K562 (cell line): Measurements from ENCODE around the gene CYP2D6. TPM values are rescaled to one million over a fixed set of nuclear protein-coding genes. Genes with fewer than 3 reads are reported as not detected.

Source experiments
- ATAC-seq: fragments of 200-7000 bp; cut with Tn5 transposase; 3 replicates; pipeline ENCODE4 v1.9.1; 2020; ENCODE audit warnings: moderate library complexity
- BruUV-seq: library from RNA; stranded (reverse); fragments of 400-500 nt; replicated peaks from 2 replicates; lab custom pipeline; 2021; lab: Mats Ljungman, UMichigan
- CTCF ChIA-PET: fragments of 300-600 bp; formaldehyde crosslinking; extraction: SDS; loops from one replicate; lab custom pipeline; 2021; ENCODE audit warnings: low intra/inter-chr PET ratio; lab: Yijun Ruan, JAX
- POLR2A ChIA-PET: fragments of 300-600, 350-650 bp; sonication (Branson Sonifier 250); formaldehyde crosslinking; extraction: SDS; loops from one replicate; lab custom pipeline; 2021; ENCODE audit warnings: antibody characterized with exemption, inconsistent platforms; lab: Yijun Ruan, JAX
- DNase-seq, 4 experiments: peaks; one replicate each; pipeline versions ENCODE4 v3.0.0 to v3.0.0-alpha.2; 2011 to 2018; ENCODE audit warnings: low spot score in 3 of 4, mixed read lengths in 3 of 4; ENCODE audit errors: extremely low read depth in 1 of 4
- FAIRE-seq: peaks from 2 replicates; lab custom pipeline; 2011; peaks lifted over from hg19 to GRCh38; lab: Jason Lieb, UNC
- H2AFZ ChIP-seq: 2 replicates; pipeline ENCODE4 v1.6.0; 2011; ENCODE audit warnings: low read depth, low read length, control low read depth, inconsistent platforms
- H3K27ac ChIP-seq: fragments of 200-600 bp; 3 replicates; pipeline ENCODE4 v1.8.0; 2011; ENCODE audit warnings: low read depth, mild to moderate bottlenecking, control low read depth, inconsistent platforms, low read length, moderate library complexity, mixed read lengths; ENCODE audit errors: extremely low read depth
- H3K27me3 ChIP-seq, 2 experiments: fragments of 300-600 bp in 1 of 2; 2 replicates in 1 of 2; 3 replicates in 1 of 2; pipeline versions ENCODE4 v1.6.0 to v1.8.0; 2011; ENCODE audit warnings: inconsistent platforms in 2 of 2, low read length in 2 of 2, mild to moderate bottlenecking in 1 of 2, mixed read lengths in 1 of 2, moderate library complexity in 1 of 2; ENCODE audit not compliant: control insufficient read depth in 2 of 2, insufficient read depth in 2 of 2
- H3K36me3 ChIP-seq: fragments of 300-600 bp; 3 replicates; pipeline ENCODE4 v1.8.0; 2011; ENCODE audit warnings: mild to moderate bottlenecking, low read length, inconsistent platforms; ENCODE audit not compliant: control insufficient read depth, insufficient read depth
- H3K4me1 ChIP-seq, 2 experiments: fragments of 200-600 bp in 1 of 2; replicated peaks in 1 of 2; 2 replicates in 1 of 2; 3 replicates in 1 of 2; pipeline versions ENCODE4 v1.5.1 to v1.8.0; 2011; ENCODE audit warnings: inconsistent platforms in 2 of 2, low read length in 2 of 2, mild to moderate bottlenecking in 1 of 2, mixed read lengths in 1 of 2, moderate library complexity in 1 of 2; ENCODE audit not compliant: control insufficient read depth in 2 of 2, insufficient read depth in 2 of 2
- H3K4me2 ChIP-seq: 2 replicates; pipeline ENCODE4 v1.6.1; 2011; ENCODE audit warnings: low read length, control low read depth, inconsistent platforms, mixed read lengths; ENCODE audit not compliant: insufficient read depth
- H3K4me3 ChIP-seq: fragments of 200-600 bp; sonication (generic), shearing (Covaris generic); 2 replicates; pipeline ENCODE4 v1.5.1; 2016; ENCODE audit warnings: control low read depth, inconsistent platforms
- H3K79me2 ChIP-seq: fragments of 200-600 bp; 3 replicates; pipeline ENCODE4 v1.8.0; 2011; ENCODE audit warnings: low read length, inconsistent platforms; ENCODE audit not compliant: control insufficient read depth, insufficient read depth
- H3K9ac ChIP-seq, 2 experiments: 2 replicates each; pipeline versions ENCODE4 v1.6.0 to v1.6.1; 2011; ENCODE audit warnings: low read depth in 2 of 2, low read length in 2 of 2, control low read depth in 1 of 2, inconsistent platforms in 1 of 2, mild to moderate bottlenecking in 1 of 2, mixed read lengths in 1 of 2; ENCODE audit not compliant: insufficient read depth in 1 of 2
- H3K9me1 ChIP-seq: one replicate; pipeline ENCODE4 v1.6.0; 2011; ENCODE audit warnings: inconsistent platforms, mild to moderate bottlenecking, low read length, moderate library complexity; ENCODE audit not compliant: control insufficient read depth, insufficient read depth
- H3K9me3 ChIP-seq: replicated peaks from 2 replicates; pipeline ENCODE4 v1.5.1; 2011; ENCODE audit warnings: low read depth, low read length, inconsistent platforms; ENCODE audit not compliant: control insufficient read depth, insufficient read depth
- H4K20me1 ChIP-seq: replicated peaks from 2 replicates; pipeline ENCODE4 v1.6.1; 2011; ENCODE audit warnings: low read length, inconsistent platforms, mixed read lengths; ENCODE audit not compliant: control insufficient read depth, insufficient read depth
- BACH1 ChIP-seq: fragments of 200-800 bp; sonication (Bioruptor generic); IDR thresholded peaks from 2 replicates; pipeline ENCODE4 v1.6.1; 2016; ENCODE audit warnings: missing genetic modification characterization, missing compliant biosample characterization
- DNMT1 ChIP-seq: fragments of 450-650 bp; IDR thresholded peaks from 2 replicates; pipeline ENCODE4 v1.6.1; 2016; ENCODE audit warnings: antibody characterized with exemption, mild to moderate bottlenecking
- KAT7 ChIP-seq: sonication (generic); formaldehyde crosslinking; IDR thresholded peaks from 2 replicates; pipeline ENCODE4 v1.8.0; 2022; ENCODE audit warnings: missing genetic modification reagents, mild to moderate bottlenecking, borderline replicate concordance
- PHF21A ChIP-seq: fragments of 450-650 bp; IDR thresholded peaks from 2 replicates; pipeline ENCODE4 v1.6.1; 2017; ENCODE audit warnings: low read depth, borderline replicate concordance
- POLR2B ChIP-seq: fragments of 450-650 bp; IDR thresholded peaks from 2 replicates; pipeline ENCODE4 v1.6.1; 2018; ENCODE audit warnings: low read depth; ENCODE audit not compliant: partially characterized antibody
- SAFB2 ChIP-seq: fragments of 200-400 bp; formaldehyde crosslinking; IDR thresholded peaks from 2 replicates; pipeline ENCODE4 v1.6.1; 2018; ENCODE audit warnings: borderline replicate concordance, low read length, low read depth, moderate library complexity; ENCODE audit not compliant: severe bottlenecking
- SP2 ChIP-seq: IDR thresholded peaks from 2 replicates; pipeline ENCODE4 v1.6.1; 2011; ENCODE audit warnings: mild to moderate bottlenecking, low read depth, low read length, moderate library complexity; ENCODE audit not compliant: poor library complexity, severe bottlenecking; ENCODE audit errors: extremely low read depth
- SUPT5H ChIP-seq: fragments of 450-650 bp; IDR thresholded peaks from 2 replicates; pipeline ENCODE4 v1.6.1; 2016
- WGBS: fragments of 100-300 bp; shearing (Covaris generic); methylation state at CpG from one replicate; pipeline ENCODE4 v1.1.6; 2016; ENCODE audit warnings: low coverage, mixed read lengths; ENCODE audit not compliant: insufficient coverage; ENCODE audit errors: missing lambda C conversion rate; 5-methylcytosine and 5-hydroxymethylcytosine counted together
- in situ Hi-C: fragments of 300-500 bp; cut with MboI; formaldehyde crosslinking; loops from 4 replicates; pipeline ENCODE4 v1.15.0; 2018; ENCODE audit warnings: inconsistent platforms, mixed read lengths
- intact Hi-C: fragments of 100-400 bp; cut with micrococcal nuclease; formaldehyde crosslinking; loops from 2 replicates; pipeline ENCODE4 v1.14.2; 2022
- polyA plus RNA-seq, 8 experiments: library from polyadenylated mRNA; depleted of rRNA in 4 of 8; stranded (reverse) in 5 of 8; unstranded in 3 of 8; fragments of >200 nt; fragmentation: Nextera tagmentation in 2 of 8; fragmentation: Illumina TruSeq in 1 of 8; extraction: Ambion mirVana in 2 of 8; extraction: Trizol in 1 of 8; gene quantifications; 2 replicates each; pipeline versions ENCODE4 v1.2.1 to v1.2.3, GENCODE V29; 2011 to 2014; ENCODE audit warnings: inconsistent platforms in 1 of 8, missing spikeins in 1 of 8
- total RNA-seq, 7 experiments: library from RNA; depleted of rRNA in 6 of 7; stranded (reverse); fragments of >200 nt in 6 of 7; fragmentation: Illumina TruSeq in 2 of 7; extraction: Trizol in 2 of 7; gene quantifications; 2 replicates each; pipeline versions ENCODE4 v1.2.1 to v1.2.3, GENCODE V29; 2011 to 2021; ENCODE audit warnings: low replicate concordance in 1 of 7

The CYP2D6 gene
- total and polyA plus RNA-seq, 9 of the 15 experiments (the other 6 are each of a cell fraction or from before 2014, with no cell fraction given), result 0.04 to 0.20 (median 0.09) TPM; not detected in 5

GRCh38 chr22:42177891-42178336 lies 47.3 kb upstream of the CYP2D6 start:
- in situ Hi-C loops, result loop anchor here (10.0 kb wide), 1 partner anchor 107 kb away; no protein-coding TSS in a partner anchor
- DNase-seq, result no peak
- CTCF ChIA-PET, result no interaction called here
- WGBS, result 81% methylated on average over 5 of the region's 5 CpGs
- TF ChIP-seq DNMT1 (no peak), SUPT5H (no peak), PHF21A (no peak)
- TF ChIP-seq, all 486 proteins: peak for 0
- Histone ChIP-seq H3K9me1 (no peaks in the 10 kb centered on the region), H3K9me3 (no peaks in the 10 kb centered on the region), H4K20me1 (peaks cover 6% of the 10 kb centered on the region; the same call in 1 of the 2 replicates), H3K27ac (no peak overlapping the region), H3K4me1 (peaks cover 18 to 24% of the 10 kb centered on the region in 2 experiments; a peak in 4 of 5 replicates), H3K4me3 (no peak overlapping the region), H3K79me2 (peaks cover 32% of the 10 kb centered on the region), H2AFZ (no peak overlapping the region), H3K27me3 (no peaks in the 10 kb centered on the region), H3K9ac (no peak overlapping the region), H3K36me3 (peaks cover 29% of the 10 kb centered on the region), H3K4me2 (no peak overlapping the region)
- FAIRE-seq (no peak), ATAC-seq (no peak)
- intact Hi-C loops, result no loop called here
- POLR2A ChIA-PET, result no interaction called here
- BruUV-seq, result no TSS peak

DNA sequence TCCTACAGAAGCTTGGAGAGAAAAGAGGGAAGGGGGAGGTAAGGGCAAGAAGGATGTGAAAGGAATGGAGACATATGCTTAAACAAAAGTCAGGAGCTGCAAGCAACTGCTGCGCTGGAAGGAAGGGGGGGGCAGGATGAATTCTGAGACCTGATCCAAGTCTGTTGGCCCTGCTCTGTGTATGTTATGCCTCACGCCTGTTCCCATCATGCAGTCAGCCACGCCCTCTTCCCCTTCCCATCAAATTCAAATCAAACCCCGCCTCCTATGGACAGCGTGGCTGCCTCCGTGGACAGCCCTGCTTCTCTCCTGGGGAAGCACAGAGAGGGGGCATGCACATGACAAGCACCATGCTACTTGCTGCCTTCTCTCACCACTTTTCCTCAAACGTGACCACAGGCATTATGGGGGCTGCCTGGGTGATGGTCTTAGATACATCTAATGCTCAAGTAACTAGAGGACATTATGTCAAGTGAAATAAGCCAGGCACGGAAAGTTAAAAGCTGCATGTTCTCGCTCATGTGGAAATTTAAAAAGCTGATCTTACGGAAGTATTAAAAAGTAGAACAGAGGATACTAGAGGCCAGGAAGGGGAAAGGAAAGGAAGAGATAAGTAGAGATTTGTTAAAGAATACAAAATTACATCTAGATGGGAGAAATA lies 45.8 kb upstream of the CYP2D6 start:
- FAIRE-seq, result no peak
- intact Hi-C loops, result no loop called here
- H3K27me3 ChIP-seq, result no peaks in the 10 kb centered on the region
- H3K9me1 ChIP-seq, result no peaks in the 10 kb centered on the region
- H2AFZ ChIP-seq, result no peak overlapping the region
- no peak overlapping the region for H3K4me3 ChIP-seq
- in situ Hi-C loops, result loop anchor here (10.0 kb wide), 1 partner anchor 108 kb away; no protein-coding TSS in a partner anchor
- WGBS, result 92% methylated on average over 6 of the region's 10 CpGs
- peaks cover 16 to 18% of the 10 kb centered on the region in 2 experiments; a peak in 4 of 5 replicates for H3K4me1 ChIP-seq
- ATAC-seq, result no peak
- no peak for DNase-seq
- H4K20me1 ChIP-seq, result peaks cover 5% of the 10 kb centered on the region; the same call in 1 of the 2 replicates
- BruUV-seq, result no TSS peak
- POLR2A ChIA-PET, result no interaction called here
- H3K36me3 ChIP-seq, result peaks cover 34% of the 10 kb centered on the region; the same call in 2 of the 3 replicates
- no peak overlapping the region for H3K4me2 ChIP-seq
- H3K9me3 ChIP-seq, result no peaks in the 10 kb centered on the region
- H3K27ac ChIP-seq, result no peak overlapping the region
- H3K79me2 ChIP-seq, result peaks cover 18% of the 10 kb centered on the region
- TF ChIP-seq SAFB2 (no peak), POLR2B (no peak), BACH1 (tag) (no peak), SP2 (no peak), KAT7 (CRISPR knock-in tag) (no peak)
- TF ChIP-seq, all 486 proteins: peak for 0
- H3K9ac ChIP-seq, result no peak overlapping the region
- CTCF ChIA-PET, result no interaction called here
